Measurements from ENCODE around the gene CCDC88B. TPM values are rescaled to one million over a fixed set of nuclear protein-coding genes. Genes with fewer than 3 reads are reported as not detected.

CCDC88B gene
- polyA plus RNA-seq, 1 experiment: 0.66 TPM

DNA sequence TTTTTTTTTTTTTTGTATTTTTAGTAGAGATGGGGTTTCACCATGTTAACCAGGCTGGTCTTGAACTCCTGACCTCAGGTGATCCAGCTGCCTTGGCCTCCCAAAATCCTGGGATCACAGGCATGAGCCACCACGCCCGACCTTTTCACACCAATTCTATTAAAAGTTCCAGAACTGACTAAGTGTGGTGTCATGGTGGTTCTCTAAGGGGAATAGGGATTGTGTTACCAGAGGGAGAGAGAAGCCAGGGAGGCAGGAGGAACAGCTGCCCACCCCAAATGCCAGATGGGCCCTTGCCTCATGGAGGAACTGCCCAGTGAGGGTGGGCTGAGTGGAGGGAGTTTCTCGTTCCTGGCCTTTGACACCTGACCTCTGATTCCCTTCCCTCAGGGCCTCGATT is 24.9 kb downstream of the CCDC88B start:
- Histone ChIP-seq H3K27me3 (ENCODE audit: control insufficient read depth, insufficient read depth, low read length) (no peaks in the 10 kb centered on the region), H3K36me3 (ENCODE audit: control insufficient read depth, insufficient read depth, low read length) (peaks cover 33% of the 10 kb centered on the region), H3K4me3 (ENCODE audit: low read depth, low read length) (no peak overlapping the region)
- POLR2A ChIA-PET: no interaction called here
- CTCF ChIA-PET: interaction anchor here (1.2 kb wide), 1 partner anchor 13 kb away, joined by 3 read pairs; no protein-coding TSS in a partner anchor
- TF ChIP-seq, protein P1, sequence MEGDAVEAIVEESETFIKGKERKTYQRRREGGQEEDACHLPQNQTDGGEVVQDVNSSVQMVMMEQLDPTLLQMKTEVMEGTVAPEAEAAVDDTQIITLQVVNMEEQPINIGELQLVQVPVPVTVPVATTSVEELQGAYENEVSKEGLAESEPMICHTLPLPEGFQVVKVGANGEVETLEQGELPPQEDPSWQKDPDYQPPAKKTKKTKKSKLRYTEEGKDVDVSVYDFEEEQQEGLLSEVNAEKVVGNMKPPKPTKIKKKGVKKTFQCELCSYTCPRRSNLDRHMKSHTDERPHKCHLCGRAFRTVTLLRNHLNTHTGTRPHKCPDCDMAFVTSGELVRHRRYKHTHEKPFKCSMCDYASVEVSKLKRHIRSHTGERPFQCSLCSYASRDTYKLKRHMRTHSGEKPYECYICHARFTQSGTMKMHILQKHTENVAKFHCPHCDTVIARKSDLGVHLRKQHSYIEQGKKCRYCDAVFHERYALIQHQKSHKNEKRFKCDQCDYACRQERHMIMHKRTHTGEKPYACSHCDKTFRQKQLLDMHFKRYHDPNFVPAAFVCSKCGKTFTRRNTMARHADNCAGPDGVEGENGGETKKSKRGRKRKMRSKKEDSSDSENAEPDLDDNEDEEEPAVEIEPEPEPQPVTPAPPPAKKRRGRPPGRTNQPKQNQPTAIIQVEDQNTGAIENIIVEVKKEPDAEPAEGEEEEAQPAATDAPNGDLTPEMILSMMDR (IDR thresholded peaks at IDR 0.05; ENCODE audit: insufficient read depth, low read depth, low read length): no peak
- DNase-seq (ENCODE audit: low read depth): no peak

DNA sequence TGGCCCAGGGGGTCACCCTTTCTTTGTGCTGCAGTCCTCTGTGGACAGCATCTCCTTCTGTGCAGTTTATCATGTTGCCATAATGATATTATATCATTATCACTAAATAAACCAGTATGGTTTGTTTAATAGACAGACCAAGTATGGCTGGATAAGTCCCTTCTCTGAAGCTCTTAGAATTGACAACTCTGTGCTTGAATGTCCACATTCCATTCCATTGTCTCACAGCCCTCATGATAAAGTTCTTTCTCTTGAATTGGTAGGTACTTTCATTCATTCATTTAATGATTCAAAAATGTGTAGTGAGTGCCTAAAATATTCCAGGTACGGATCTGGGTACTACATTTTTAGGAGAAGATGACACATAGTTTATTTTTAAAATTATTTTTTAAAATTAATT is 26.7 kb downstream of the CCDC88B start:
- no peak for DNase-seq (ENCODE audit: low read depth)
- no peaks in the 10 kb centered on the region for H3K27me3 ChIP-seq (ENCODE audit: control insufficient read depth, insufficient read depth, low read length)
- H3K36me3 ChIP-seq (ENCODE audit: control insufficient read depth, insufficient read depth, low read length): peaks cover 30% of the 10 kb centered on the region
- TF ChIP-seq, protein P1 (IDR thresholded peaks at IDR 0.05; ENCODE audit: insufficient read depth, low read depth, low read length): no peak
- ChIA-PET CTCF (no interaction called here), POLR2A (no interaction called here)
- H3K4me3 ChIP-seq (ENCODE audit: low read depth, low read length): no peak overlapping the region

DNA sequence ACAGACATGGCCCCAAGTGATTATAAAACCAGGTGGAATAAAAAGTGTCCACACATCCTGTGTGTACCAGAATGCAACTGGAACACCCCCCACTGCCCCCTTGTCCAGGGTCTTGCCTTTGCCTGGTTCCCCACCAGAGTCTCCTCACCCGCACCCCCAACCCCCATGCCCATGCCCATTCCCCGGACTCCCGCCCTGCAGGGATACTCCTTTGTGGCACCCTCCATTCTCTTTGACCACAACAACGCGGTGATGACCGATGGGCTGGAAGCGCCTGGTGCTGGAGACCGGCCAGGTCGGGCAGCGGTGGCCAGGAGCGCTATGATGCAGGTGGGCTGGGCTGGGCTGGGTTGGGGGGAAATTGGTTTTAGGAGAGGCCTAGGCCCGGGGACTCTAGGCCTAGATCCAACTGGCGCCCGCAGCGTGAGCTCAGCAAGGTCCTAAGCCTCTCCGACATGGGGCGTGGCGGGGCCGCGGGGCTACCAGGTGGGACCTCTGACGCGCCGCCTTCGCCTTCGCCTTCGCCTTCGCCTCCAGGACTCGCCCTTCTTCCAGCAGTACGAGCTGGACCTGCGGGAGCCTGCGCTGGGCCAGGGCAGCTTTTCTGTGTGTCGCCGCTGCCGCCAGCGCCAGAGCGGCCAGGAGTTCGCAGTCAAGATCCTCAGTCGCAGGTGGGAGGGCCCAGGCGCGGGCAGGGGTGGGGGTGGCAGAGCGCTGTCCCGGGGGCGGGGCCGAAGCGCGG is 28.1 kb downstream of the CCDC88B start:
- ChIA-PET CTCF (interaction anchor here (0.6 to 1.5 kb wide), 3 partner anchors 13 to 20 kb away, joined by 3 read pairs; no protein-coding TSS in a partner anchor), POLR2A (no interaction called here)
- Histone ChIP-seq H3K4me3 (ENCODE audit: low read depth, low read length) (no peak overlapping the region), H3K27me3 (ENCODE audit: control insufficient read depth, insufficient read depth, low read length) (no peaks in the 10 kb centered on the region), H3K36me3 (ENCODE audit: control insufficient read depth, insufficient read depth, low read length) (peaks cover 26% of the 10 kb centered on the region)
- no peak for DNase-seq (ENCODE audit: low read depth)
- TF ChIP-seq, protein P1 (IDR thresholded peaks at IDR 0.05; ENCODE audit: insufficient read depth, low read depth, low read length): no peak

DNA sequence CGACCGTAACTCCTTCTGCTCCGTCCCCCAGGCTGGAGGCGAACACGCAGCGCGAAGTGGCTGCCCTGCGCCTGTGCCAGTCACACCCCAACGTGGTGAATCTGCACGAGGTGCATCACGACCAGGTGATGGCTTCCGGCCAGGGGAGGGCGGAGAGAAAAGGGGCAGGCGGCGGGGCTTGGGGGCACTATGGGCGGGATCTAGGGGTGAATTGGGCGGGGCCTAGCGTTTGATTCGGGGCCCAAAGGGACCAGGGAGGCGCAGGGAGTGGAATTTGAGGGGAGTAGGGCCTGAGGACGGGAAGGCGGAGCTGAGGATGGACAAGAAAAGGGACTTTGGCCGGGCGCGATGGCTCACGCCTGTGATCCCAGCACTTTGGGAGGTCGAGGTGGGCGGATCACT is 28.7 kb downstream of the CCDC88B start:
- POLR2A ChIA-PET: no interaction called here

More for the DNA sequence above, 28.7 kb downstream of the CCDC88B start:
- Histone ChIP-seq H3K27me3 (ENCODE audit: control insufficient read depth, insufficient read depth, low read length) (no peaks in the 10 kb centered on the region), H3K4me3 (ENCODE audit: low read depth, low read length) (no peak overlapping the region), H3K36me3 (ENCODE audit: control insufficient read depth, insufficient read depth, low read length) (peaks cover 24% of the 10 kb centered on the region)
- CTCF ChIA-PET: interaction anchor here (1.1 to 1.5 kb wide), 2 partner anchors 14 to 19 kb away, joined by 3 read pairs; no protein-coding TSS in a partner anchor
- DNase-seq (ENCODE audit: low read depth): no peak
- TF ChIP-seq, protein P1 (IDR thresholded peaks at IDR 0.05; ENCODE audit: insufficient read depth, low read depth, low read length): no peak

Measured in BJ (cell line).